Measurements from ENCODE around the gene SLC12A2.

DNA sequence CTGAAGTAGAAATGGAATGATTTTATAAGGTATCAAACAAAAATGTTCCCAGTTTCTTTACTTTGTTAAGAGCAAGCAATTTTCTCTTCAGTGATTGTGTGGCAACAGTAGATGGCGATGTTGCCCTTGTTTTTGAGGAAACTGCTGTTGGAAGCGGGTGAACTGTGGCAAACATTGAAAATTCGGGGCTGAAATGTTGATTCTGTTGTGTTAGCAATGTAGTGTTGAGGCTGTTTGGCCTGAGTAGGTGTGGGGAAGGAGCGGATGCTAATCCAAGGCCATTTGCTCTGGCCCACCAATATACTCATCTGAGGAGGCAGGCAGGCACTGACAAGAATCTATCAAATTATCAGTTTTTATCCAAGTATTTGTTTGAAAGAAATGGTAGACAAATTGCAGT lies 129.8 kb downstream of the SLC12A2 start:
- TF ChIP-seq, protein P1, sequence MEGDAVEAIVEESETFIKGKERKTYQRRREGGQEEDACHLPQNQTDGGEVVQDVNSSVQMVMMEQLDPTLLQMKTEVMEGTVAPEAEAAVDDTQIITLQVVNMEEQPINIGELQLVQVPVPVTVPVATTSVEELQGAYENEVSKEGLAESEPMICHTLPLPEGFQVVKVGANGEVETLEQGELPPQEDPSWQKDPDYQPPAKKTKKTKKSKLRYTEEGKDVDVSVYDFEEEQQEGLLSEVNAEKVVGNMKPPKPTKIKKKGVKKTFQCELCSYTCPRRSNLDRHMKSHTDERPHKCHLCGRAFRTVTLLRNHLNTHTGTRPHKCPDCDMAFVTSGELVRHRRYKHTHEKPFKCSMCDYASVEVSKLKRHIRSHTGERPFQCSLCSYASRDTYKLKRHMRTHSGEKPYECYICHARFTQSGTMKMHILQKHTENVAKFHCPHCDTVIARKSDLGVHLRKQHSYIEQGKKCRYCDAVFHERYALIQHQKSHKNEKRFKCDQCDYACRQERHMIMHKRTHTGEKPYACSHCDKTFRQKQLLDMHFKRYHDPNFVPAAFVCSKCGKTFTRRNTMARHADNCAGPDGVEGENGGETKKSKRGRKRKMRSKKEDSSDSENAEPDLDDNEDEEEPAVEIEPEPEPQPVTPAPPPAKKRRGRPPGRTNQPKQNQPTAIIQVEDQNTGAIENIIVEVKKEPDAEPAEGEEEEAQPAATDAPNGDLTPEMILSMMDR (IDR thresholded peaks at IDR 0.05), result peak; percentile 60 to 72 (median 71)
- no peak for TF ChIP-seq POLR2A (IDR thresholded peaks at IDR 0.05)

Measured in uterus (tissue), 2 donors.